Tibial nerve (tissue), 4 donors: ENCODE results near the gene REPS1.

Experiments used
- EP300 ChIP-seq, 2 donors: sonication (generic); formaldehyde crosslinking; IDR thresholded peaks; one replicate each; pipeline ENCODE4 v1.6.1; 2017; ENCODE audit warnings: antibody characterized with exemption in 2 of 2, mild to moderate bottlenecking in 1 of 2
- TF ChIP-seq, protein P1 (sequence below), 5 experiments: fragments of 200-600 bp in 3 of 5; fragments of 450-650 bp in 2 of 5; sonication (generic) in 3 of 5; IDR thresholded peaks; one replicate each; pipeline ENCODE4 v1.5.1; 2016 to 2019; ENCODE audit warnings: antibody characterized with exemption in 5 of 5, mild to moderate bottlenecking in 3 of 5, moderate library complexity in 2 of 5

DNA sequence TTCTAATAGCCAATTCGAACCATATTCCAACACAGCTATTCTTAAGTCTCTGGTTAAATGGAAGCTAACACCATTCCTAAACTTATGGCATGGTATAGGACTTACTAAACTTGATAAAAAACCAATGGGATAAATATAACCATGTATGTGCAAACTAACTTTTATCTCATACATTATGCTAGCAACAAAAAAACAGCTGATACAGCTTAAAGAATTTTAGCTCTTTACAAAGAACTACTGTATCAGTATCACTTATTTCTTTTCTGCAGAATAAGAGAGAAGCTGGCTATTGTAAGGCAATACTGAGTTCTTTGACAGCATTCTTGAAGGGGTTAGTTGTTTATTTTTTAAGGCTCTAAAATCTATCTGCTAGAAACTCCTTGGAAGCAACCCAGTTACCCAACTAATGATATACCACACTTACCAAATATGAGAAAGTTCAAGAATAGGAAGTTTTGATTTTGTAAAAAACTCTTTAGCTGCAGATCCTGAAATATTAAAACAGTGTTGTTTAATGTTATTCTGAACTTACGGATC is 44.9 kb downstream of the REPS1 start:
- TF ChIP-seq, protein P1, sequence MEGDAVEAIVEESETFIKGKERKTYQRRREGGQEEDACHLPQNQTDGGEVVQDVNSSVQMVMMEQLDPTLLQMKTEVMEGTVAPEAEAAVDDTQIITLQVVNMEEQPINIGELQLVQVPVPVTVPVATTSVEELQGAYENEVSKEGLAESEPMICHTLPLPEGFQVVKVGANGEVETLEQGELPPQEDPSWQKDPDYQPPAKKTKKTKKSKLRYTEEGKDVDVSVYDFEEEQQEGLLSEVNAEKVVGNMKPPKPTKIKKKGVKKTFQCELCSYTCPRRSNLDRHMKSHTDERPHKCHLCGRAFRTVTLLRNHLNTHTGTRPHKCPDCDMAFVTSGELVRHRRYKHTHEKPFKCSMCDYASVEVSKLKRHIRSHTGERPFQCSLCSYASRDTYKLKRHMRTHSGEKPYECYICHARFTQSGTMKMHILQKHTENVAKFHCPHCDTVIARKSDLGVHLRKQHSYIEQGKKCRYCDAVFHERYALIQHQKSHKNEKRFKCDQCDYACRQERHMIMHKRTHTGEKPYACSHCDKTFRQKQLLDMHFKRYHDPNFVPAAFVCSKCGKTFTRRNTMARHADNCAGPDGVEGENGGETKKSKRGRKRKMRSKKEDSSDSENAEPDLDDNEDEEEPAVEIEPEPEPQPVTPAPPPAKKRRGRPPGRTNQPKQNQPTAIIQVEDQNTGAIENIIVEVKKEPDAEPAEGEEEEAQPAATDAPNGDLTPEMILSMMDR (IDR thresholded peaks at IDR 0.05): no peak
- no peak for TF ChIP-seq EP300 (IDR thresholded peaks at IDR 0.05)
